Ovary (tissue), 3 donors: ENCODE measurements around the gene MSI2.

Experiments used
- CTCF ChIP-seq, 3 donors: fragments of 450-650 bp in 2 of 3; fragments of 200-600 bp in 1 of 3; IDR thresholded peaks; one replicate each; pipeline versions ENCODE4 v1.5.1 to v1.8.0; 2016 to 2022; ENCODE audit warnings: antibody characterized with exemption in 3 of 3, mild to moderate bottlenecking in 1 of 3
- POLR2A ChIP-seq: fragments of 450-650 bp; IDR thresholded peaks from one replicate; pipeline ENCODE4 v1.6.1; 2017; ENCODE audit warnings: antibody characterized with exemption, mild to moderate bottlenecking, moderate library complexity
- donor health status: DM: no; HTN: no; CAD: no.

- TF ChIP-seq CTCF (IDR thresholded peaks at IDR 0.05) (no peak), POLR2A (no peak)
Observed at GRCh38 chr17:57524839-57525568, 268.7 kb downstream of the MSI2 start.
